Endothelial cell of umbilical vein (primary cell): Measurements from ENCODE around the gene AKAP13. TPM values are rescaled to one million over a fixed set of nuclear protein-coding genes. Genes with fewer than 3 reads are reported as not detected.

ENCODE experiments used
- BruUV-seq: library from RNA; stranded (reverse); fragments of 400-500 nt; replicated peaks from 2 replicates; lab custom pipeline; 2021; lab: Mats Ljungman, UMichigan
- CTCF ChIA-PET: fragments of 300-600, 350-600 bp; sonication (Branson Sonifier 250); formaldehyde crosslinking; loops from one replicate; lab custom pipeline; 2021; ENCODE audit warnings: antibody characterized with exemption, inconsistent platforms; lab: Charles Lee
- POLR2A ChIA-PET: fragments of 300-600, 350-600 bp; sonication (Branson Sonifier 250); formaldehyde crosslinking; loops from one replicate; lab custom pipeline; 2021; ENCODE audit warnings: antibody characterized with exemption, inconsistent platforms; lab: Charles Lee
- DNase-seq: peaks from one replicate; pipeline ENCODE4 v3.0.0-alpha.2; 2011; ENCODE audit warnings: low read depth, low spot score
- FAIRE-seq: peaks from 2 replicates; lab custom pipeline; 2011; peaks lifted over from hg19 to GRCh38; lab: Jason Lieb, UNC
- H2AFZ ChIP-seq: 2 replicates; pipeline ENCODE4 v1.6.0; 2012; ENCODE audit warnings: low read depth, low read length, control low read depth, inconsistent platforms
- H3K27ac ChIP-seq: 2 replicates; pipeline ENCODE4 v1.5.1; 2011; ENCODE audit warnings: low read depth, mild to moderate bottlenecking, control low read depth, low read length, moderate library complexity; ENCODE audit not compliant: insufficient read depth
- H3K27me3 ChIP-seq, 2 experiments: 2 replicates each; pipeline versions ENCODE4 v1.6.0 to v1.6.1; 2011; ENCODE audit warnings: low read length in 2 of 2, mixed read lengths in 1 of 2; ENCODE audit not compliant: control insufficient read depth in 2 of 2, insufficient read depth in 2 of 2
- H3K36me3 ChIP-seq, 2 experiments: 2 replicates in 1 of 2; 3 replicates in 1 of 2; pipeline ENCODE4 v1.5.1; 2011; ENCODE audit warnings: low read length in 2 of 2, mild to moderate bottlenecking in 1 of 2, moderate library complexity in 1 of 2; ENCODE audit not compliant: control insufficient read depth in 2 of 2, insufficient read depth in 2 of 2; ENCODE audit errors: extremely low read depth in 1 of 2
- H3K4me1 ChIP-seq: 3 replicates; pipeline ENCODE4 v1.5.1; 2011; ENCODE audit warnings: mild to moderate bottlenecking, low read length; ENCODE audit not compliant: control insufficient read depth, insufficient read depth; ENCODE audit errors: extremely low read depth
- H3K4me2 ChIP-seq: 2 replicates; pipeline ENCODE4 v1.6.1; 2011; ENCODE audit warnings: low read length, control low read depth, mixed read lengths; ENCODE audit not compliant: insufficient read depth
- H3K4me3 ChIP-seq, 3 experiments: fragments of 200-600 bp in 1 of 3; sonication (generic), shearing (Covaris generic) in 1 of 3; replicated peaks in 1 of 3; 2 replicates each; pipeline ENCODE4 v1.5.1; 2011 to 2016; ENCODE audit warnings: control low read depth in 3 of 3, low read length in 3 of 3, mild to moderate bottlenecking in 2 of 3, inconsistent platforms in 1 of 3, low read depth in 1 of 3, moderate library complexity in 1 of 3; ENCODE audit not compliant: insufficient read depth in 1 of 3
- H3K79me2 ChIP-seq: 2 replicates; pipeline ENCODE4 v1.6.0; 2012; ENCODE audit warnings: low read length, inconsistent platforms; ENCODE audit not compliant: control insufficient read depth, insufficient read depth
- H3K9ac ChIP-seq: replicated peaks from 2 replicates; pipeline ENCODE3; 2011; ENCODE audit warnings: low read length, control low read depth; ENCODE audit not compliant: insufficient read depth; ENCODE audit errors: extremely low read depth
- H3K9me1 ChIP-seq: replicated peaks from 3 replicates; pipeline ENCODE4 v1.6.0; 2011; ENCODE audit warnings: mild to moderate bottlenecking, low read length; ENCODE audit not compliant: control insufficient read depth, insufficient read depth; ENCODE audit errors: extremely low read depth
- H3K9me3 ChIP-seq: replicated peaks from 2 replicates; pipeline ENCODE4 v1.5.1; 2012; ENCODE audit warnings: low read length, inconsistent platforms; ENCODE audit not compliant: control insufficient read depth, insufficient read depth
- H4K20me1 ChIP-seq: replicated peaks from 2 replicates; pipeline ENCODE3; 2011; ENCODE audit warnings: mild to moderate bottlenecking, low read length; ENCODE audit not compliant: control insufficient read depth, insufficient read depth; ENCODE audit errors: extremely low read depth
- EZH2 ChIP-seq: IDR thresholded peaks from 2 replicates; pipeline ENCODE4 v1.6.1; 2012; ENCODE audit warnings: borderline replicate concordance, low read depth, mild to moderate bottlenecking, moderate library complexity, low read length, inconsistent platforms; ENCODE audit not compliant: severe bottlenecking
- FOS ChIP-seq: IDR thresholded peaks from 2 replicates; pipeline ENCODE4 v1.6.1; 2011; ENCODE audit warnings: mild to moderate bottlenecking, low read length, moderate library complexity, borderline replicate concordance; ENCODE audit not compliant: insufficient read depth
- GATA2 ChIP-seq: IDR thresholded peaks from 2 replicates; pipeline ENCODE4 v1.7.0; 2011; ENCODE audit warnings: low read depth, mild to moderate bottlenecking, moderate library complexity, mixed read lengths, low read length; ENCODE audit not compliant: insufficient read length, insufficient read depth
- JUN ChIP-seq: IDR thresholded peaks from 2 replicates; pipeline ENCODE4 v1.6.1; 2011; ENCODE audit warnings: borderline replicate concordance, low read depth; ENCODE audit not compliant: insufficient read length, insufficient read depth
- MYC ChIP-seq: IDR thresholded peaks from one replicate; pipeline ENCODE4 v1.6.1; 2011; ENCODE audit warnings: mild to moderate bottlenecking, low read depth, low read length
- POLR2A ChIP-seq: IDR thresholded peaks from 2 replicates; pipeline ENCODE4 v1.6.1; 2012; ENCODE audit warnings: low read depth, mild to moderate bottlenecking, control low read depth, low read length
- POLR2AphosphoS5 ChIP-seq: IDR thresholded peaks from 2 replicates; pipeline ENCODE4 v1.6.1; 2012; ENCODE audit warnings: low read depth, mild to moderate bottlenecking, control low read depth, low read length, moderate library complexity; ENCODE audit not compliant: insufficient read depth
- dilution Hi-C: fragments of 300-500 bp; cut with MboI; formaldehyde crosslinking; loops from one replicate; pipeline ENCODE4 v1.15.0; 2019; ENCODE audit warnings: low sequenced_read_pairs; ENCODE audit not compliant: extremely low pct_ligation_motif_present
- intact Hi-C: fragments of 100-400 bp; cut with micrococcal nuclease; formaldehyde crosslinking; loops from one replicate; pipeline ENCODE4 v1.10.0; 2022
- polyA plus RNA-seq, 4 experiments: library from polyadenylated mRNA; depleted of rRNA in 3 of 4; stranded (reverse) in 3 of 4; unstranded in 1 of 4; fragments of >200 nt; gene quantifications; 2 replicates each; pipeline versions ENCODE4 v1.2.1 to v1.2.3, GENCODE V29; 2011 to 2012; ENCODE audit warnings: missing spikeins in 1 of 4
- total RNA-seq: library from RNA; stranded (reverse); gene quantifications from 2 replicates; pipeline ENCODE4 v1.2.3, GENCODE V29; 2021
- TF ChIP-seq, protein P1 (sequence below), 2 donors: IDR thresholded peaks; 1 replicate in 1 of 2; 2 replicates in 1 of 2; pipeline ENCODE4 v1.5.1; 2011; ENCODE audit warnings: low read length in 2 of 2, mild to moderate bottlenecking in 2 of 2, moderate library complexity in 2 of 2, control low read depth in 1 of 2, inconsistent platforms in 1 of 2, low read depth in 1 of 2; ENCODE audit not compliant: insufficient read depth in 1 of 2; ENCODE audit errors: extremely low read depth in 1 of 2

Gene AKAP13
- total and polyA plus RNA-seq, 2 donors (not counting 3 experiments of a cell fraction or from before 2014, with no cell fraction given) = 22.8 to 87.8 TPM

GRCh38 chr15:85618228-85618505 is 237.8 kb downstream of the AKAP13 start:
- DNase-seq (no peak), FAIRE-seq (no peak)
- Histone ChIP-seq H3K79me2 (peaks cover 14% of the 10 kb centered on the region), H3K4me1 (peaks cover 42% of the 10 kb centered on the region), H2AFZ (no peak overlapping the region), H3K4me3 (no peak overlapping the region), H4K20me1 (no peaks in the 10 kb centered on the region), H3K36me3 (no peaks in the 10 kb centered on the region), H3K9me3 (no peaks in the 10 kb centered on the region), H3K9ac (no peak overlapping the region), H3K27me3 (no peaks in the 10 kb centered on the region), H3K4me2 (no peak overlapping the region), H3K27ac (no peak overlapping the region), H3K9me1 (no peaks in the 10 kb centered on the region)
- dilution Hi-C loops = no loop called here
- intact Hi-C loops = loop anchor here (2.0 to 5.0 kb wide), 4 partner anchors 25 to 224 kb away; no protein-coding TSS in a partner anchor
- CTCF ChIA-PET = interaction anchor here (1.0 to 2.6 kb wide), 8 partner anchors 9 to 132 kb away, joined by 3 to 15 read pairs (median 4); no protein-coding TSS in a partner anchor
- TF ChIP-seq, protein P1, sequence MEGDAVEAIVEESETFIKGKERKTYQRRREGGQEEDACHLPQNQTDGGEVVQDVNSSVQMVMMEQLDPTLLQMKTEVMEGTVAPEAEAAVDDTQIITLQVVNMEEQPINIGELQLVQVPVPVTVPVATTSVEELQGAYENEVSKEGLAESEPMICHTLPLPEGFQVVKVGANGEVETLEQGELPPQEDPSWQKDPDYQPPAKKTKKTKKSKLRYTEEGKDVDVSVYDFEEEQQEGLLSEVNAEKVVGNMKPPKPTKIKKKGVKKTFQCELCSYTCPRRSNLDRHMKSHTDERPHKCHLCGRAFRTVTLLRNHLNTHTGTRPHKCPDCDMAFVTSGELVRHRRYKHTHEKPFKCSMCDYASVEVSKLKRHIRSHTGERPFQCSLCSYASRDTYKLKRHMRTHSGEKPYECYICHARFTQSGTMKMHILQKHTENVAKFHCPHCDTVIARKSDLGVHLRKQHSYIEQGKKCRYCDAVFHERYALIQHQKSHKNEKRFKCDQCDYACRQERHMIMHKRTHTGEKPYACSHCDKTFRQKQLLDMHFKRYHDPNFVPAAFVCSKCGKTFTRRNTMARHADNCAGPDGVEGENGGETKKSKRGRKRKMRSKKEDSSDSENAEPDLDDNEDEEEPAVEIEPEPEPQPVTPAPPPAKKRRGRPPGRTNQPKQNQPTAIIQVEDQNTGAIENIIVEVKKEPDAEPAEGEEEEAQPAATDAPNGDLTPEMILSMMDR (IDR thresholded peaks at IDR 0.05; ENCODE audit: extremely low read depth in 1 of 2, insufficient read depth in 1 of 2, low read depth in 1 of 2, low read length in 2 of 2) = no peak
- TF ChIP-seq JUN (no peak), EZH2 (no peak), FOS (no peak), POLR2AphosphoS5 (no peak), MYC (no peak), POLR2A (no peak), GATA2 (no peak)
- POLR2A ChIA-PET = no interaction called here
- no TSS peak for BruUV-seq
